Epidermal melanocyte (primary cell): ENCODE measurements around the gene TBX19.

Source experiments
- DNase-seq: peaks from one replicate; pipeline ENCODE4 v3.0.0; 2011; ENCODE audit warnings: low spot score; ENCODE audit not compliant: insufficient read length

The TBX19 gene

DNA sequence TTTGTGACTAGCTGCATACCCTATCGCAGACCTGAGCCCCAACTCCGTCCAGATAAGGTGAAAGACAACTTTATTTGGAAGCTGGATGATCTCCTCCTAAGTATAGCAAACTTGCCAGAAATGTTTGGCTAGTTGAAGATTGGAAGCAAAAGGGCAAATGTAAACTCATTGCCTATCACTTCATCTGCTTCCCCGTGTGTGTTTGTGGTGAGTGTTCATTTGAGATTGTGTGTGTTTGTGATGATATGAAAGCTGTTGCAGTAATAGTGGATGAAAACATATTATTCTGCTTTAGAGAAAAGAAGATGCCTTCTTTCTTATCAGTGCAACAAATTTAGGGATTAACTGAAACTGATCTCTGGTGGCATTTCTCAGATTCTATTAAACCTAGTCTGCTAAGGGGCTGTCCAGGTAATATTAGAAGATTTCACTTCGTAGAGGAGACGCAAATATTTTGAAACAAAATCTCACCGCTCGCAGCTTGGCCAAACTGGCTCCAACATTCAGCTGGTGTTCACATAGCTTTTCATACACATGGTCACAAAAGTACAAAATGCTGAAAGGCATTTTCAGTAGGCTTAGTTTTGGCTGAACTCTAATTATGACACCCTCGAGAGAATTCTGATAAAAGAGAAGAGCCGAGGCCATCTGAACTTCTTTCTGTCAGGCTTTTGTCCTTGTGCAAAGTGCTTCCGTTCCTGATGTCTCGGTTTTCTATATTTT lies 1.1 kb downstream of the TBX19 start:
- DNase-seq = no peak

DNA sequence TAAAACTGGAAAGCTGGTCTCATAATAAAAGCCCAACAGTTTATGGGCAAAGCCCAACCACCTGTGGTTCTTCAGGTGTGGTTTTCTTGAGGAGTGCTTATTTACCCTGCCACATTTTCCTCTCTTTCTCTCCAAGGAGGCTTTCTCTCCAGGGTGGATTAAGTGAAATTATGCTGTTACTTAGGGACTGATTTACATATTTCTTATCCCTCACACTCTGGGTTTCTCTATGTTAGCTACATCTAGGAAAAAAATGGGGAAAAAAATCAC lies 4.8 kb downstream of the TBX19 start:
- DNase-seq = no peak

DNA sequence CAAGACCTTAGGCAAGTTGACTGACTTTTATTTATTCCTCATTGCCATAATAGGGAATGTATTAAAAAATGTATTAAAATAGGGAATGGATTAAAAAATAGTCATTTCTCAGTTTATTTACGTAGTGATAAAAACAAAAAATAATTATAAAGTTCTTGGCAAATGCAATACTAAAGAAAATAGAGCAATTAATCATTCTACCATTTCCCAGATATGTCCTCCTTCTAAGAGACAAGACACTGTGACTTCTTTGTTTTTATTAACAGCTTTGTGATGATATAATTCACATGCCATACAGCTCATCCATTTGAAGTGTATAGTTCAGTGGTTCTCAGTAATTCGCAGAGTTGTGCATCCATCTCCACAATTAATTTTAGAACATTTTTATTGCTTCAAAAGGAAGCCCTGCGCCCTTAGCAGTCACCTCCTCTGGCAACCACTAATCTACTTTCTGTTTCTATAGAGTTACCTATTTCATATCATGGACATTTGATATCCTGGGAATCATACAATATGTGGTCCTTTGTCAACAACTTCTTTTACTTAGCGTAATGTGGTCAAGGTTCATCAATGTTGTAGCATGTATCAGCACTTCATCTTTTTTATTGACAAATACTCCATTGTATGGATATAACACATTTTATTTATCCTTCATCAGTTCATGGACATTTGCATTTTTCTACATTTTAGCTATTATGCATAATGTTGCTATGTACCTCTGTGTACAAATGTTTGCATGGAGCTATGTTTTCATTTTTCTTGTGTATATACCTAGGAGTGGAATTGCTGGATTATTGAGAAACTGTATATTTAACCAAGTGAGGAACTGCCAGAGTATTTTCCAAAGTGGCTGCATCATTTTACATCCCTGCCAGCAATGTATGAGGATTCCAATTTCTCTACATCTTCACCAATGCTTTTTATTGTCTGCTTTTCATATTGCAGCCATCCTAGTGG lies 5.6 kb downstream of the TBX19 start:
- no peak for DNase-seq

DNA sequence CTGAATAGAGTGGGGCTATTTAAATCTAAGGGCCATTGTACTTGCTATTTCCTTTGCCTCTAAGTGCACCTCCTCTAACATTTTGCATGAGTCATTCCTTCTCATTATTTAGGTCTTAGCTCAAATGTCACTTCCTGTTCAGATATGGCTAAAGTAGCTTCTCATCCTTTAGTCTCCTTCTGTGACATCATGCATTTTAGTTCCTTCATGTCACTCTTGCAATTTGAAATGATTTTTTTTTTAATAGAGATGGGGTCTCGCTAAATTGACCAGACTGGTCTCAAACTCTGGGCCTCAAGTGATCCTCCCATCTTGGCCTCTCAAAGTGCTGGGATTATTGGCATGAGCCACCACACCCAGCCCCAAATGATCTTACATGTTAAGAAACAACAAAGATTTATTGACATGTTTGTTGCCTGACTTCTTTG lies 6.6 kb downstream of the TBX19 start:
- DNase-seq = no peak

DNA sequence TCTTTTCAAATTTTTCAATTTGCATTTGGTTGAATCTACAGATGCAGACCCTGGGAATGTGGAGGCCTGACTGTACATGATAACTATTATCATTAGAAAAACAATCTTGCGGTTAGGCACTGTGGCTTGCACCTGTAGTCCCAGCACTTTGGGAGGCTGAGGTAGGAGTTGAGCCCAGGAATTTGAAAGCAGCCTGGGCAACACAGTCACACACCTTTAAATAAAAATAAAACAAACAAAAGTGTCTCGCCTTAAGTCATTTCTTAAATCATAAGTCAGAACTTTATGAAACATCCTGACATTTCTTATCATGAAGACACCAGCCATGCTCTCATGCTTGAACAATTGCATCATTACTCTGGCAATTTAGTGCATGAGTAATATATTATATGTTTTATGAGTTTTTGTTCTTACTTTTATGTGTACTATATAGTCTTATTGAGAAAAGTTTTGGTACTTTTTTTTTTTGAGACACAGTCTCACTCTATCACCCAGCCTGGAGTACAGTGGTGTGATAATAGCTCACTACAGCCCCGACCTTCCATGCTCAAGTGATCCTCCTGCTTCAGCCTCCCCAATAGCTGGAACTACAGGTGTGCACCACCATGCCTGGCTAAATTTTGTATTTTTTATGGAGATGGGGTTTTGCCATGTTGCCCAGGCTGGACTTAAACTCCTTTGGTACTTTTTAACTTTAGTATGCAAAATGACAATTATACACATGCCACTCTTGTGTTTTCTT lies 7.8 kb downstream of the TBX19 start:
- DNase-seq = no peak

DNA sequence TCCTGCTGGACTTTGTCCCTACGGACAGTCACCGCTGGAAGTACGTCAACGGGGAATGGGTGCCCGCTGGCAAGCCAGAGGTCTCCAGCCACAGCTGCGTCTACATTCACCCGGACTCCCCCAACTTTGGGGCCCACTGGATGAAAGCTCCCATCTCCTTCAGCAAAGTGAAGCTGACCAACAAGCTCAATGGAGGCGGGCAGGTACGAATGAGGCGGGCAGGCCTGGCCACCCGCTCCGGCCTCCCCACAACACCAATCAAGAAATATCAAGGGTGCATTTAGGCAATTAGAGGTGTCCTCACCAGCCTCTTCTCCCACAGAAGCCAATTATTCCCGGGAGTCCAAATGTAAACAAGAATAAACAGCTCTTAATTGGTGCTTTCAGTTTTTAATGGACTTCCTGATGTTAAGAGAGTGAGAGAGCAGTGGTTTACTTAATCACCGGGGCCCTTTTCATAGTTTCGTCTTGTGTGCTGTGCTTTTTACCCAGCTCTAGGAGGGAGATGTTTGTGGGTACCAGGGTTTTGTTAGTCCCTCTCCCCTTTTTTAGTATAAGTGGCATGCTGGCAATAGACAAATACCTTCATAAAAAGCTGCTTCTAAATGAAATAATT lies 10.7 kb downstream of the TBX19 start:
- DNase-seq = no peak

DNA sequence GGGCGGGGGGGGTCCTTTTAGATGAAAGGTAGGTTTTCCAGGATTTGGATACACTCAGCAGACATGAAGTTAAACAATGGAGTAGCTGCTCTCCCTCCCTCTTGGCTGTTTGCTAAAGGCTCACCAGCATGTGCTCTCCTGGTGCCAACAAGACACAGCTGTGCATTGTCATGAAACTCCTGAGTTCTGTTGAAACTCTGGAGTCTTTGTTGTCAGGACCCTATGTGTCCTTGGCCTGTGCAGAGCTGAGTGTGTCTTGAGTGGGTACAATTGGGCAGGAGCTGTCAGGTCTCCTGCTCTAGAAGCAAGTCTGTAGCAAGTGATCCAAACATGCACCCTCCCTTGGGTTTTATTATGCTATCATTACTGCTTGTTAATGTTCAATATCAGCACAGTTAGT lies 12.7 kb downstream of the TBX19 start:
- no peak for DNase-seq

DNA sequence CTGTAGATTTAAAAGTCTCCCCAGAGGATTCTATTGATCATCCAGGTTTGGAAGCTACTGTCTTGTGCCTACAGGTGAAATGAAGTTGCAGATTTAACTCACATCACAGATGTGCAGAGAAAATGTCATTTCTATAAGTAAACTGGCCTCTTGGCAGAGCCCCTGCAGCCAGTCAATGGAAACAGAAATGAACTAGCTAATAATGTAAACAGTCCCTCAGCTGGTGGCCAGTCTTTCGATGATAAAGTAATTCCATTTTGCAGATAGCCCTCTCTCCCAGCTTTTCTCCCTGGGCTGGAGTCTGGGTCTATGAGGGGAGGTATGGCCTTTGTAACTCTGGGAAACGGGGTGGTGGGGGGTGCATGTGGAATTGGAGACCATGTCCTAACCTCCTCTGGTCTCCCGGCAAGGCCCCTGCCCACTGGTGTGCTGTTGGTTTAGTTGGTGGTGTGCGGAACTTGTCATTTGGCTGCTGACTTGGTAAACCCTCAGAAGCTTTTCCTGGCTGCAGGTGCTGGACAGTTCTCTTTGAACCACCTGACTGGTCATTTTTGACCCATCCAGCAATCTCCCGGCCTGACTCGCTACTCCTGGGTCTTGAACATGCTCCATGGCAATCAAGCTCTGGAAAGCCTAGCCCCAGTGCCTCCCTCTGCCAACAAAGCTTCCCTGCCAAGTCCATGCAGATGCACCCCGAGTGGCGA lies 14.9 kb downstream of the TBX19 start:
- DNase-seq = no peak

DNA sequence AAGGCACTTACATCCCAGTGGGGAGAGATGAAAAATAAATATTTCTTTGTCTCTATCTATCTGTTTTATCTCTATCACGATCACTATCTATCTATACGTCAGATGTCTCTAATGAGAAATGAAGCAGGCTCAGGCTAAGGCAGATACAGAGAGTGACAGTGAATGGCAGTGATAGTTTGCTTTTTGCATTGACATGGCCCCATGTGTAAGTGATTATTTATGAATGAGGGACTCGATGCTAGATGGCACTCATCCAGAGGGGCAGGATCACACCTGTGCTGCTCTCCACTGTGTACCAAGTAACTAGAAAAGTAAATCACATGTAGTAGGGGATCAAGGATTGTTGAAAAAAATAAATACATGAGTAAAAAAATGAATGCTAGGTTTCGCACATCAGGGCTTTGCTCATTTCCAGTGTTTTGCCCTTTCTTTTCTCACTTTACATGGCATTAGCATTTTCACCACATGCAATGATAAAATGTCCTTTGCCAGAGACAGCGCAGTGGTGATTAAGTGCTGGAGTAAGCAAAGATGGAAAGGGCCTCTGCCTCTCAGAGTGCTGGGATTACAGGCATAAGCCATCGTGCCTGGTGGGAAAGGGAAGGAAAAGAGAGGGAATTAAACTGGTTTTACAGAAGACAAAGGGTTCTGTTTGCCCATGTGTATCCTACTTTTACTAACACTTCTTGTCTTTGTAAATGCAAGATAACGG lies 16.5 kb downstream of the TBX19 start:
- no peak for DNase-seq

DNA sequence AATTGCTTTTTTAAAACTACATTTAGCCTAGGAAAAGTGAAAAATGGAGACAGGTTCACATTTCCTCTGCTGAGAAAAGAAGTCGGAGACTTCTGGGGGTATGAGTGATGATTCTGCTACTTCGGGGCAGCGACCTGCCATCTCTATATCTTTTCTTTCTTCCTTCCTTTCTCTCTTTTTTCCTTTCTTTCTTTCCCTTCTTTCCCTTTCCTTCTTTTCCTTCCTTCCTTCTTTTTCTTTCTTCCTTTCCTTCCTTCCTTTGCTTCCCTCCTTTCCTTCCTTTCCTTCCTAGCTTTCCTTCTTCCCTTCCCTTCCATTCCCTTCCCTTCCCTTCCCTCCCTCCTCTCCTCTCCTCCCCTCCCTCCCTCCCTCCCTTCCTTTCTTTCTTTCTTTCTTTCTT lies 17.8 kb downstream of the TBX19 start:
- DNase-seq = no peak

DNA sequence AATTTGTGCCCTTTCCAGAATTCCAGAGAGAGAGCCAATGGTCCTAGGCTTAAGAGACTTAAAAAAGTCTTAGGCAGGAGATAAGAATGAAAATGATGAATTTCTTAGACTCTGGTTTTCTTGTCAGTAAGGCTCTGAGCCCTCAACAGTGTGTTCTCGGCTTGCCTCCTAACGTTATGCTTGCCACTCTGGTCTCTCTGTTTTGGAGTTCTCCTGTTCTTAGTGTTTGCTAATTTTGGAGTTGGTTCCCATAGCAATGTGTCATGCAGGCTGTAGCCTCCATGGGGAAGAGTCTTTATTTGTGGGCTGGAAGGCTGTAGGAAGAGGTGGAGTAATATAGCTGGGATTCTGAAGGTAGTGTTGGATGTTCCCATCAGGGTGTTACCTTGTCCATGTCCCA lies 19.9 kb downstream of the TBX19 start:
- DNase-seq = no peak

DNA sequence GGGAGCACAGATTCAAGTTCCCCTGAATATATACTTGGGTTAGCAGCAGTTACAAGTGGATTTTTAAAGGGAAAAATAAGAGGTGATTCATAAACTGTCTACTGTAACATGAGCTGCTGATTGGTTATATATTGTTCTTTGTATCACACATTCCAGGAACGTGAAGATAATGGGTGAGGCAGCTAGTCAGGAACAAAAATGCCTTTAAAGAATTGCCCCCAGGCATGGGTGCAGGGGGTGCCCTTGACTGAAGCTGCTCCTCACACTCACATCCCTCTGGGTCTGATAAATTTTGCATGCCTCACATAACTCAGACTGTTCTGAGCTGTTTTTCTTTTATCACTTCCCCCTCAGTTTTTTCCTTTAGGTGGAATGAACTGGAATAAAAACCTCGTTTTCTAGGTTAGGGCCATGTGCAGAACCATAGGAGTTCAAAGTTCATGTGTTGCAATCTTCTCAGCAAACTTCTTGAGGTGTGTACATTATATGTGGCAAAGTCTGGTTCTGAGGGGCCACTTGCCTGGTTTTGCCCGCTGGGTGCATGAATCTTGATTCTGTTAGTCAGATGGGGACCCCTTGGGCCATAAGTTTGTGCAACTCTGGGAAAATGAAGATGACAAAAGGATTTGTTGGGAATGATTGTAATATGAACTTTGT lies 21.1 kb downstream of the TBX19 start:
- DNase-seq = no peak

DNA sequence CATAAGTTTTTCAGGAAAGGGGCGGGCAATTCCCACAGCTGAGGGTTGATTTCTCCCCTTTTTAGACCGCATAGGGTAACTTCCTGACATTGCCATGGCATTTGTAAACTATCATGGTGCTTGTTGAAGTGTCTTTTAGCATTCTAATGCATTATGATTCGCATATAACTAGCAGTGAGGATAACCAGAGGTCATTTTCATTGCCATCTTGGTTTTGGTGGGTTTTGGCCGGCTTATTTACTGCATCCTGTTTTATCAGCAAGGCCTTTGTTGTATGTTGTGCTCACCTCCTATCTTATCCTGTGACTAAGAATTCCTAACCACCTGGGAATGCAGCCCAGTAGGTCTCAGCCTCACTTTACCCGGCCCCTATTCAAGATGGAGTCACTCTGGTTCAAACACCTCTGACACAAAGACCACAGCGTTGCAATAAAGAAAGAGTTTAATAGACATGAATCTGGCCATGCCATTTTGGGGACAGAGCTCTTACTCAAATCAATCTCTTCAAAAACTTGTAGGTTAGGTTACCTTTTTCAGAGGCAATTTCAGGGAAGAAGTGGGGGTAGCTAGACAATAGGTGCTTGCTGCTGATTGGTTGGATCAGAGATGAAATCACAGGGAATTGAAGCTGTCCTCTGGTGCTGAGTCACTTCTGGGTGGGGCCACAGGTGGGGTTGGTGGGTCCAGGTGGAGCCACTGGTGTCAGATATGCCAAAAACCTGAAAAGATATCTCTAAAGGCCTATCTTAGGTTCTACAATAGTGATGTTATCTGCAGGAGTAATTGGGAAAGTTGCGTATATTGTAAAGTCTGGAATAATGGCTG lies 23.3 kb downstream of the TBX19 start:
- no peak for DNase-seq

DNA sequence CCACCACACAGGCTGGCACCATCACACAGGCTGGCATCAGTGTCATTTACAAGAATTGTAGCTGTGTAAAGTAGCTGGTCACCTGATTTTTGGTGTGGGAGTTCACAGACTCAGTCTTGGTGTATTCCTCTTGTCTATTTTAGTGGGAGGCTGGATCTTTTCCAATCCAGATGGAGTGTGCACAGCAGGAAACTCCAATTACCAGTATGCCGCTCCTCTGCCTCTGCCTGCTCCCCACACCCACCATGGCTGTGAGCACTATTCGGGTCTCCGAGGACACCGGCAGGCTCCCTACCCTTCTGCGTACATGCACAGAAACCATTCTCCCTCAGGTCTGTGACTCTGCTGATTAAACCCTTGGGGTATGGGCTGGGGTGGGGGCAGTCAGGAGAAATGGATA lies 24.2 kb downstream of the TBX19 start:
- DNase-seq = no peak

DNA sequence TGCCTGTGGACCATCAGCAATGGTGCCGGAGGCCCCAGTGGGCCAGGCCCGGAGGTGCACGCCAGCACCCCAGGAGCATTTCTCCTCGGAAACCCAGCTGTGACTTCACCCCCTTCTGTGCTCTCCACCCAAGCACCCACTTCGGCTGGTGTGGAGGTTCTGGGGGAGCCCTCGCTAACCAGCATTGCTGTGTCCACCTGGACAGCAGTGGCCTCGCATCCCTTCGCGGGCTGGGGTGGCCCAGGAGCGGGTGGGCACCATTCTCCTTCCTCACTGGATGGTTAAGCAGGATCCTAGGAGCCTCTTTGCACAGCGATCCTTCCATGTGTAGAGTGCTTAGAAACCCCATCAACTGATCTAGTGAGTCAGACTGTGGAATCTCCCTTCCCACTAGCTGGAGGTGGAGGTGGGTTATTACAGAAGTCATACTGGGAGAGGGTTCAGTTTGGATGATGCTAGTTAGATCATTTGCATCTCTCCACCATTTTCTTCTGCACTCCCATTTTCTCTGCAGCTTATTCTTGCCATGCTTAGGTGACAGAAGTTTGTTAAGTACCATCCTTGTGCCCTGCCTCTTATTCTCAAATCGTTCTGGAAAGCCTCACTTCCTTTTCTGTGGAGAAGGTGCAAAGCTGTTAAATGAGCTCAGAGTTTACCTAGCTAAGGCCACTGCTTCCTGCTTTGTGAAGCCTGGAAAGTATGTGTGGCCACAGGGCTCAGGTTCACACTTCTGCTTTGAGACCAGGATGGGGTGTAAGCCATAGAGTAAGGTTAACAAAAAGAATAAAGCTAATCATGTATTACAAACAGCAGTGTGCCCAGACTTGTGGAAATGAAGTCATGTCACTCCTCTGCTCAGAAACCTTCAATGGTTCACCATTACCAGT lies 32.3 kb downstream of the TBX19 start:
- DNase-seq = no peak

DNA sequence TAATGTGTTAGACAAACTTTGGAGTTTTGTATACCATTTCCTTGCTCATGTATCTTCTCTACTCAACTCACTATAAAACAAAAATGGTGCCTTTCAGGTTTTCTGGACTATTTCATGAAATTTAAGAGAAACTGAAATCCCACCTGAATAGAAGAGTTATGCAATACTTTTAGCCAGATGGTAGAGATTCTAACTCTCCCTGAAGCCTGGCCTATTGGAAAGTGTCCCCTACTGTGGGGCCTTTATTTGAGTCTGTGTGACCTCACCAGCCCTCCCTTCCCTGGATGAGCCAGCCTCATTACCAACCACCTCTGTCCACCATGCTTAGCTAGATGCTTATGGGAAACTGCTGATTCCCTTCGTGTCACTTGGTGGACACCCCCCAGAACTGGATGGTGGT lies 35.5 kb downstream of the TBX19 start:
- DNase-seq = no peak

DNA sequence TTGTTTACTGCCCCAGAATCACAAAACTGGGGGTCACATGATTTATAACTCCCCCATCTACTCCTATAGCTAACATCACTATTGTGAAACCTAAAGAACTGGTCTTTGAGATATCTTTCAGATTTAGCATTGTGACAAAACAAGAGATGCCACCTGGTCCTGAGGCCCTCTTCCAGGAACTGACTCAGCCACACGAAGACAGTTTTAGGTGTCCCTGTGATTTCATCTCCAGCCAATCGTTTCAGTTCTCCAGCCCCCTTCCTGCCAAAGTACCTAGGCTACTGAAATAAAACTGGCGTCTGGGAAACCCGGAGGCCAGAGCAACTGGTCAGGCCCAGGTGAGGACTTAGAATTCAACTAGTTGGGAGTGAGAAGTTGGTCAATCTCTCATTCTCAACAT lies 36.6 kb downstream of the TBX19 start:
- DNase-seq = no peak

DNA sequence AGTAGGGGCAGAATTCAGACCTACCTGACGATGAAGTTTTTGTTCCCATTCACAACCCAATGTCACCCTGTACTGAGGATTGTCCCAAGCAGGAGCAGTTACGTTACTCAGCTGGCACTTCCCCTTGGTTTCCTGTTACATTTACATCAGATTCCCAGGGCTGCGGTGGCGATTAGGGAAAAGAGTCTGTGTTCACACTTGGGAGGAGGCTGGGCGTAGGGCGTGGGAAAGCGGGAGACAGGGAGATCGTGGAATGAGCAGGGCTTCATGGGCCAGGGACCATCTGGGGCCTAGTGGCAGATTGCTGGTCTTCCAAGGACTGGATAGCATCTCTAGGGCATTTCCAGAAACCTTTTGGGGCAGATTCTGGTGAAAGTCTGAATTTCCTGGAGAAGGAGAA lies 39.0 kb downstream of the TBX19 start:
- DNase-seq = no peak
